ENCODE data around the gene HIRA. TPM values are rescaled to one million over a fixed set of nuclear protein-coding genes. Genes with fewer than 3 reads are reported as not detected.
A peak's percentile ranks its signal among the peaks of the same experiment; 100 is the strongest.

HIRA gene
- total and polyA plus RNA-seq, 9 of the 15 experiments (the other 6 are each of a cell fraction or from before 2014, with no cell fraction given) = 0.96 to 132 (median 58.4) TPM

DNA sequence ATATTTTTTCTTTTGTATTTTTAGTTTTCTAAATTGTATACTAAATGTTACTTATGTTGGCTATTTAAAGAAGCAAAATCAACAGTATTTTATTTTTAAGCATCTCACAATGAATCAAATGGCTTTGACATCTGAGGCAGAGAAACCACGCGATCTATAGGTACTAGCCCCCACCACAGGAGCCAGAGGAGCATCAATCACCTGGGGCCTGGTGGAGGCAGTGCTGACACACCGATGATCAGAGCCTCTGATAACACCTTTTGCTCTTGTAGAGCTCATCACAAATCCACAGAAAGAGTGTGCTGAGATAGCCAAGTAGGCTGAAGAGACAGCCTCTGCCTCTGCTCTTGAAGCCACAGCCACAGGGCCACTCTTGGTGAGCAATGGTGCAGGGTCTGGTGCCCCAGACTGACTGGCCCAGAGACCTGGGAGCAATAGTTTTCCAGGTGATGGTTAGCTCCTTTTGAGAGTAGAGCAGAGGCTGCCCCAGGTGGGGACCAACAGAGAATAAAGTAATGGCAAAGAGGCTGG is 25.2 kb downstream of the HIRA start (continued):
- peak in 1 of 2 experiments; percentile 81; a peak in 2 of 4 replicates for TF ChIP-seq RCOR1 (IDR thresholded peaks at IDR 0.05; ENCODE audit: borderline replicate concordance in 1 of 2, low read depth in 2 of 2, low read length in 2 of 2)
- 0 out of 2 replicates have a peak, but pooled peaks have one; percentile 68 for TF ChIP-seq ZNF668 (CRISPR knock-in tag; IDR thresholded peaks at IDR 0.05)
- TF ChIP-seq, protein P1, sequence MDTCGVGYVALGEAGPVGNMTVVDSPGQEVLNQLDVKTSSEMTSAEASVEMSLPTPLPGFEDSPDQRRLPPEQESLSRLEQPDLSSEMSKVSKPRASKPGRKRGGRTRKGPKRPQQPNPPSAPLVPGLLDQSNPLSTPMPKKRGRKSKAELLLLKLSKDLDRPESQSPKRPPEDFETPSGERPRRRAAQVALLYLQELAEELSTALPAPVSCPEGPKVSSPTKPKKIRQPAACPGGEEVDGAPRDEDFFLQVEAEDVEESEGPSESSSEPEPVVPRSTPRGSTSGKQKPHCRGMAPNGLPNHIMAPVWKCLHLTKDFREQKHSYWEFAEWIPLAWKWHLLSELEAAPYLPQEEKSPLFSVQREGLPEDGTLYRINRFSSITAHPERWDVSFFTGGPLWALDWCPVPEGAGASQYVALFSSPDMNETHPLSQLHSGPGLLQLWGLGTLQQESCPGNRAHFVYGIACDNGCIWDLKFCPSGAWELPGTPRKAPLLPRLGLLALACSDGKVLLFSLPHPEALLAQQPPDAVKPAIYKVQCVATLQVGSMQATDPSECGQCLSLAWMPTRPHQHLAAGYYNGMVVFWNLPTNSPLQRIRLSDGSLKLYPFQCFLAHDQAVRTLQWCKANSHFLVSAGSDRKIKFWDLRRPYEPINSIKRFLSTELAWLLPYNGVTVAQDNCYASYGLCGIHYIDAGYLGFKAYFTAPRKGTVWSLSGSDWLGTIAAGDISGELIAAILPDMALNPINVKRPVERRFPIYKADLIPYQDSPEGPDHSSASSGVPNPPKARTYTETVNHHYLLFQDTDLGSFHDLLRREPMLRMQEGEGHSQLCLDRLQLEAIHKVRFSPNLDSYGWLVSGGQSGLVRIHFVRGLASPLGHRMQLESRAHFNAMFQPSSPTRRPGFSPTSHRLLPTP (IDR thresholded peaks at IDR 0.05; ENCODE audit: borderline replicate concordance, extremely low read depth, insufficient read length) = no peak
- TF ChIP-seq POLR2H (tag; IDR thresholded peaks at IDR 0.05; ENCODE audit: low read depth) = no peak
- TF ChIP-seq RUNX1 (IDR thresholded peaks at IDR 0.05; ENCODE audit: low read depth) = no peak
- TF ChIP-seq BHLHE40 (IDR thresholded peaks at IDR 0.05; ENCODE audit: low read length) = peak; percentile 57
- TF ChIP-seq MITF (IDR thresholded peaks at IDR 0.05) = no peak
- TF ChIP-seq, protein P2, sequence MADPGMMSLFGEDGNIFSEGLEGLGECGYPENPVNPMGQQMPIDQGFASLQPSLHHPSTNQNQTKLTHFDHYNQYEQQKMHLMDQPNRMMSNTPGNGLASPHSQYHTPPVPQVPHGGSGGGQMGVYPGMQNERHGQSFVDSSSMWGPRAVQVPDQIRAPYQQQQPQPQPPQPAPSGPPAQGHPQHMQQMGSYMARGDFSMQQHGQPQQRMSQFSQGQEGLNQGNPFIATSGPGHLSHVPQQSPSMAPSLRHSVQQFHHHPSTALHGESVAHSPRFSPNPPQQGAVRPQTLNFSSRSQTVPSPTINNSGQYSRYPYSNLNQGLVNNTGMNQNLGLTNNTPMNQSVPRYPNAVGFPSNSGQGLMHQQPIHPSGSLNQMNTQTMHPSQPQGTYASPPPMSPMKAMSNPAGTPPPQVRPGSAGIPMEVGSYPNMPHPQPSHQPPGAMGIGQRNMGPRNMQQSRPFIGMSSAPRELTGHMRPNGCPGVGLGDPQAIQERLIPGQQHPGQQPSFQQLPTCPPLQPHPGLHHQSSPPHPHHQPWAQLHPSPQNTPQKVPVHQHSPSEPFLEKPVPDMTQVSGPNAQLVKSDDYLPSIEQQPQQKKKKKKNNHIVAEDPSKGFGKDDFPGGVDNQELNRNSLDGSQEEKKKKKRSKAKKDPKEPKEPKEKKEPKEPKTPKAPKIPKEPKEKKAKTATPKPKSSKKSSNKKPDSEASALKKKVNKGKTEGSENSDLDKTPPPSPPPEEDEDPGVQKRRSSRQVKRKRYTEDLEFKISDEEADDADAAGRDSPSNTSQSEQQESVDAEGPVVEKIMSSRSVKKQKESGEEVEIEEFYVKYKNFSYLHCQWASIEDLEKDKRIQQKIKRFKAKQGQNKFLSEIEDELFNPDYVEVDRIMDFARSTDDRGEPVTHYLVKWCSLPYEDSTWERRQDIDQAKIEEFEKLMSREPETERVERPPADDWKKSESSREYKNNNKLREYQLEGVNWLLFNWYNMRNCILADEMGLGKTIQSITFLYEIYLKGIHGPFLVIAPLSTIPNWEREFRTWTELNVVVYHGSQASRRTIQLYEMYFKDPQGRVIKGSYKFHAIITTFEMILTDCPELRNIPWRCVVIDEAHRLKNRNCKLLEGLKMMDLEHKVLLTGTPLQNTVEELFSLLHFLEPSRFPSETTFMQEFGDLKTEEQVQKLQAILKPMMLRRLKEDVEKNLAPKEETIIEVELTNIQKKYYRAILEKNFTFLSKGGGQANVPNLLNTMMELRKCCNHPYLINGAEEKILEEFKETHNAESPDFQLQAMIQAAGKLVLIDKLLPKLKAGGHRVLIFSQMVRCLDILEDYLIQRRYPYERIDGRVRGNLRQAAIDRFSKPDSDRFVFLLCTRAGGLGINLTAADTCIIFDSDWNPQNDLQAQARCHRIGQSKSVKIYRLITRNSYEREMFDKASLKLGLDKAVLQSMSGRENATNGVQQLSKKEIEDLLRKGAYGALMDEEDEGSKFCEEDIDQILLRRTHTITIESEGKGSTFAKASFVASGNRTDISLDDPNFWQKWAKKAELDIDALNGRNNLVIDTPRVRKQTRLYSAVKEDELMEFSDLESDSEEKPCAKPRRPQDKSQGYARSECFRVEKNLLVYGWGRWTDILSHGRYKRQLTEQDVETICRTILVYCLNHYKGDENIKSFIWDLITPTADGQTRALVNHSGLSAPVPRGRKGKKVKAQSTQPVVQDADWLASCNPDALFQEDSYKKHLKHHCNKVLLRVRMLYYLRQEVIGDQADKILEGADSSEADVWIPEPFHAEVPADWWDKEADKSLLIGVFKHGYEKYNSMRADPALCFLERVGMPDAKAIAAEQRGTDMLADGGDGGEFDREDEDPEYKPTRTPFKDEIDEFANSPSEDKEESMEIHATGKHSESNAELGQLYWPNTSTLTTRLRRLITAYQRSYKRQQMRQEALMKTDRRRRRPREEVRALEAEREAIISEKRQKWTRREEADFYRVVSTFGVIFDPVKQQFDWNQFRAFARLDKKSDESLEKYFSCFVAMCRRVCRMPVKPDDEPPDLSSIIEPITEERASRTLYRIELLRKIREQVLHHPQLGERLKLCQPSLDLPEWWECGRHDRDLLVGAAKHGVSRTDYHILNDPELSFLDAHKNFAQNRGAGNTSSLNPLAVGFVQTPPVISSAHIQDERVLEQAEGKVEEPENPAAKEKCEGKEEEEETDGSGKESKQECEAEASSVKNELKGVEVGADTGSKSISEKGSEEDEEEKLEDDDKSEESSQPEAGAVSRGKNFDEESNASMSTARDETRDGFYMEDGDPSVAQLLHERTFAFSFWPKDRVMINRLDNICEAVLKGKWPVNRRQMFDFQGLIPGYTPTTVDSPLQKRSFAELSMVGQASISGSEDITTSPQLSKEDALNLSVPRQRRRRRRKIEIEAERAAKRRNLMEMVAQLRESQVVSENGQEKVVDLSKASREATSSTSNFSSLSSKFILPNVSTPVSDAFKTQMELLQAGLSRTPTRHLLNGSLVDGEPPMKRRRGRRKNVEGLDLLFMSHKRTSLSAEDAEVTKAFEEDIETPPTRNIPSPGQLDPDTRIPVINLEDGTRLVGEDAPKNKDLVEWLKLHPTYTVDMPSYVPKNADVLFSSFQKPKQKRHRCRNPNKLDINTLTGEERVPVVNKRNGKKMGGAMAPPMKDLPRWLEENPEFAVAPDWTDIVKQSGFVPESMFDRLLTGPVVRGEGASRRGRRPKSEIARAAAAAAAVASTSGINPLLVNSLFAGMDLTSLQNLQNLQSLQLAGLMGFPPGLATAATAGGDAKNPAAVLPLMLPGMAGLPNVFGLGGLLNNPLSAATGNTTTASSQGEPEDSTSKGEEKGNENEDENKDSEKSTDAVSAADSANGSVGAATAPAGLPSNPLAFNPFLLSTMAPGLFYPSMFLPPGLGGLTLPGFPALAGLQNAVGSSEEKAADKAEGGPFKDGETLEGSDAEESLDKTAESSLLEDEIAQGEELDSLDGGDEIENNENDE (IDR thresholded peaks at IDR 0.05; ENCODE audit: low read depth, low read length) = peak; percentile 56
- TF ChIP-seq, protein P3, sequence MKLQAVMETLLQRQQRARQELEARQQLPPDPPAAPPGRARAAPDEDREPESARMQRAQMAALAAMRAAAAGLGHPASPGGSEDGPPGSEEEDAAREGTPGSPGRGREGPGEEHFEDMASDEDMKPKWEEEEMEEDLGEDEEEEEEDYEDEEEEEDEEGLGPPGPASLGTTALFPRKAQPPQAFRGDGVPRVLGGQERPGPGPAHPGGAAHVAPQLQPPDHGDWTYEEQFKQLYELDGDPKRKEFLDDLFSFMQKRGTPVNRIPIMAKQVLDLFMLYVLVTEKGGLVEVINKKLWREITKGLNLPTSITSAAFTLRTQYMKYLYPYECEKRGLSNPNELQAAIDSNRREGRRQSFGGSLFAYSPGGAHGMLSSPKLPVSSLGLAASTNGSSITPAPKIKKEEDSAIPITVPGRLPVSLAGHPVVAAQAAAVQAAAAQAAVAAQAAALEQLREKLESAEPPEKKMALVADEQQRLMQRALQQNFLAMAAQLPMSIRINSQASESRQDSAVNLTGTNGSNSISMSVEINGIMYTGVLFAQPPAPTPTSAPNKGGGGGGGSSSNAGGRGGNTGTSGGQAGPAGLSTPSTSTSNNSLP (IDR thresholded peaks at IDR 0.05; ENCODE audit: borderline replicate concordance, low read depth, low read length) = no peak
- TF ChIP-seq NCOA6 (IDR thresholded peaks at IDR 0.05) = no peak
